ENCODE results near the gene PSMB3. TPM values are rescaled to one million over a fixed set of nuclear protein-coding genes. Genes with fewer than 3 reads are reported as not detected.

The PSMB3 gene
- 124 TPM for polyA plus RNA-seq (2013, experiment 1 of 2; ENCODE audit: insufficient read length)
- 119 TPM for polyA plus RNA-seq (2013, experiment 2 of 2; ENCODE audit: insufficient read length)

- peak; percentile 100 for DNase-seq
These were observed at the start of gene PSMB3 for GRCh38 chr17:38752308-38753070. PSMB3 (plus strand) TSS chr17:38752741; CDS start chr17:38752827, 86 bp downstream.

GRCh38 chr17:38702916-38703741 lies 49.4 kb upstream of the PSMB3 start:
- DNase-seq = no peak

- DNase-seq = no peak
These were observed 48.6 kb upstream of the PSMB3 start for GRCh38 chr17:38703742-38704605.

GRCh38 chr17:38704606-38705522 lies 47.7 kb upstream of the PSMB3 start, which contains the start of gene MLLT6:
MLLT6 (plus strand) TSS chr17:38705273; CDS start chr17:38705633, 360 bp downstream.
- DNase-seq = peak; percentile 83

GRCh38 chr17:38705523-38705802 lies 47.1 kb upstream of the PSMB3 start:
- DNase-seq = no peak

GRCh38 chr17:38705803-38706504 lies 46.6 kb upstream of the PSMB3 start:
- peak; percentile 65 for DNase-seq

- no peak for DNase-seq
These were observed 45.9 kb upstream of the PSMB3 start for GRCh38 chr17:38706505-38707216.

GRCh38 chr17:38707678-38708351 lies 44.7 kb upstream of the PSMB3 start:
- DNase-seq = no peak

GRCh38 chr17:38709104-38709820 lies 43.3 kb upstream of the PSMB3 start:
- DNase-seq = no peak

- no peak for DNase-seq
These were observed 42.5 kb upstream of the PSMB3 start for GRCh38 chr17:38709864-38710603.

- no peak for DNase-seq
These were observed 42.0 kb upstream of the PSMB3 start for GRCh38 chr17:38710604-38710962.

GRCh38 chr17:38710985-38711384 lies 41.6 kb upstream of the PSMB3 start:
- DNase-seq = no peak

- peak; percentile 61 for DNase-seq
These were observed 40.6 kb upstream of the PSMB3 start for GRCh38 chr17:38711792-38712571.

GRCh38 chr17:38712593-38712992 lies 39.9 kb upstream of the PSMB3 start:
- DNase-seq = no peak

- DNase-seq = no peak
These were observed 39.0 kb upstream of the PSMB3 start for GRCh38 chr17:38713456-38714075.

GRCh38 chr17:38715216-38715943 lies 37.2 kb upstream of the PSMB3 start:
- DNase-seq = no peak

Measured in fibroblast of skin of scalp (primary cell).